Smooth muscle cell (in vitro differentiated cells): ENCODE data around the gene WDR53. TPM values are rescaled to one million over a fixed set of nuclear protein-coding genes. Genes with fewer than 3 reads are reported as not detected.

Source experiments
- DNase-seq: peaks from one replicate; lab custom pipeline; 2025; ENCODE audit not compliant: unreplicated experiment; lab: John Stamatoyannopoulos, UW
- H2AFZ ChIP-seq: fragments of 200-600 bp; sonication (generic); 2 replicates; pipeline ENCODE4 v1.6.0; 2016; ENCODE audit warnings: antibody characterized with exemption, low read depth, mild to moderate bottlenecking
- H3F3A ChIP-seq: fragments of 200-600 bp; sonication (generic); 2 replicates; pipeline ENCODE4 v1.6.0; 2017; ENCODE audit warnings: antibody characterized with exemption, low read depth
- H3K27ac ChIP-seq: fragments of 200-600 bp; sonication (generic); 2 replicates; pipeline ENCODE4 v1.5.1; 2016; ENCODE audit warnings: low read depth, mild to moderate bottlenecking
- H3K27me3 ChIP-seq: fragments of 200-600 bp; sonication (generic); 2 replicates; pipeline ENCODE4 v1.6.1; 2016; ENCODE audit warnings: low read depth, mild to moderate bottlenecking
- H3K36me3 ChIP-seq: fragments of 200-600 bp; sonication (generic); 2 replicates; pipeline ENCODE4 v1.5.1; 2016; ENCODE audit warnings: low read depth
- H3K4me1 ChIP-seq: fragments of 200-600 bp; sonication (generic); 2 replicates; pipeline ENCODE4 v1.5.1; 2016; ENCODE audit warnings: low read depth
- H3K4me2 ChIP-seq: fragments of 200-600 bp; sonication (generic); 2 replicates; pipeline ENCODE4 v1.6.0; 2016; ENCODE audit warnings: mild to moderate bottlenecking
- H3K4me3 ChIP-seq: fragments of 200-600 bp; sonication (generic); 2 replicates; pipeline ENCODE4 v1.5.1; 2016; ENCODE audit warnings: mild to moderate bottlenecking
- H3K79me2 ChIP-seq: fragments of 200-600 bp; sonication (generic); 2 replicates; pipeline ENCODE4 v1.6.0; 2016; ENCODE audit warnings: low read depth, mild to moderate bottlenecking
- H3K9ac ChIP-seq: fragments of 200-600 bp; sonication (generic); 2 replicates; pipeline ENCODE4 v1.6.0; 2016; ENCODE audit warnings: low read depth
- H3K9me3 ChIP-seq: fragments of 200-600 bp; sonication (generic); replicated peaks from 2 replicates; pipeline ENCODE4 v1.5.1; 2016; ENCODE audit warnings: low read depth
- H4K20me1 ChIP-seq: fragments of 200-600 bp; sonication (generic); 2 replicates; pipeline ENCODE4 v1.6.0; 2016; ENCODE audit warnings: low read depth
- WGBS: methylation state at CpG from one replicate; pipeline ENCODE4 v1.1.7; 2016; ENCODE audit warnings: low lambda C conversion rate; 5-methylcytosine and 5-hydroxymethylcytosine counted together
- polyA plus RNA-seq: library from polyadenylated mRNA; unstranded; fragments of >200 nt; fragmentation: Nextera tagmentation; extraction: Ambion mirVana; gene quantifications from 2 replicates; pipeline ENCODE4 v1.2.1, GENCODE V29; 2016
- small RNA-seq: library from RNA; depleted of rRNA; stranded (forward); fragments of <200 nt; gene quantifications from one replicate; pipeline ENCODE3, GENCODE V24; 2014
- total RNA-seq: library from RNA; depleted of rRNA; stranded (reverse); fragments of >200 nt; gene quantifications from 2 replicates; pipeline ENCODE4 v1.2.3, GENCODE V29; 2014
- TF ChIP-seq, protein P1 (sequence below): fragments of 200-600 bp; sonication (generic); IDR thresholded peaks from 2 replicates; pipeline ENCODE4 v1.5.1; 2017; ENCODE audit warnings: borderline replicate concordance, mild to moderate bottlenecking, antibody characterized with exemption; ENCODE audit not compliant: insufficient read depth, poor library complexity, severe bottlenecking

Gene WDR53
- total and polyA plus RNA-seq, 2 experiments from 2014 or later = 7.9 to 11.5 TPM

DNA sequence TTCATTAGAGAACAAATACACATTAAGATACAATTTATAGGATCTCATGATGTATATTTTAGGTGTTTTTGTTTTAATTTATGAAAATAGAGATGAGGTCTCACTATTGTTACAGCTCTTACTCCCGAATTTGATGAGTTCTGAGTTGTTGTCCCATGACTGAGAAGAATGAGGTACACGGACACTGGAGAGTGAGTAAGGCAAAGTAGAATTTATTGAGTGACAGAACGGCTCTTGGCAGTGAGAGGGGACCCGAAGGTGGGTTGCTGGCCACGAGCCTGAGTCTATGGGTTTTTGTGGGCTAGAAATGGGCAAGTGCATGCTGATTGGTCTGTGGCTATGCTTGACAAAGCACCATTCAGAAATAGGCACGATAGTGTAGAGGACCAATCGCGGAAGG, 61.7 kb downstream of the WDR53 start:
- Histone ChIP-seq H3K79me2 (peaks cover 6% of the 10 kb centered on the region), H3K27me3 (no peaks in the 10 kb centered on the region), H3K27ac (no peak overlapping the region), H4K20me1 (peaks cover under 1% of the 10 kb centered on the region), H3F3A (peaks cover 6% of the 10 kb centered on the region), H3K9me3 (no peaks in the 10 kb centered on the region), H3K9ac (no peak overlapping the region), H3K36me3 (no peaks in the 10 kb centered on the region), H3K4me1 (no peaks in the 10 kb centered on the region), H3K4me2 (no peak overlapping the region), H2AFZ (no peak overlapping the region), H3K4me3 (no peak overlapping the region)
- DNase-seq = no peak
- 91% methylated on average over 8 of the region's 8 CpGs for WGBS
- TF ChIP-seq, protein P1, sequence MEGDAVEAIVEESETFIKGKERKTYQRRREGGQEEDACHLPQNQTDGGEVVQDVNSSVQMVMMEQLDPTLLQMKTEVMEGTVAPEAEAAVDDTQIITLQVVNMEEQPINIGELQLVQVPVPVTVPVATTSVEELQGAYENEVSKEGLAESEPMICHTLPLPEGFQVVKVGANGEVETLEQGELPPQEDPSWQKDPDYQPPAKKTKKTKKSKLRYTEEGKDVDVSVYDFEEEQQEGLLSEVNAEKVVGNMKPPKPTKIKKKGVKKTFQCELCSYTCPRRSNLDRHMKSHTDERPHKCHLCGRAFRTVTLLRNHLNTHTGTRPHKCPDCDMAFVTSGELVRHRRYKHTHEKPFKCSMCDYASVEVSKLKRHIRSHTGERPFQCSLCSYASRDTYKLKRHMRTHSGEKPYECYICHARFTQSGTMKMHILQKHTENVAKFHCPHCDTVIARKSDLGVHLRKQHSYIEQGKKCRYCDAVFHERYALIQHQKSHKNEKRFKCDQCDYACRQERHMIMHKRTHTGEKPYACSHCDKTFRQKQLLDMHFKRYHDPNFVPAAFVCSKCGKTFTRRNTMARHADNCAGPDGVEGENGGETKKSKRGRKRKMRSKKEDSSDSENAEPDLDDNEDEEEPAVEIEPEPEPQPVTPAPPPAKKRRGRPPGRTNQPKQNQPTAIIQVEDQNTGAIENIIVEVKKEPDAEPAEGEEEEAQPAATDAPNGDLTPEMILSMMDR = no peak

- Histone ChIP-seq H2AFZ (no peak overlapping the region), H3K27ac (no peak overlapping the region), H3K79me2 (peaks cover 27% of the 10 kb centered on the region), H3K27me3 (no peaks in the 10 kb centered on the region), H3K9ac (no peak overlapping the region), H3K4me3 (no peak overlapping the region), H3K4me2 (no peak overlapping the region), H3K36me3 (no peaks in the 10 kb centered on the region), H3F3A (peaks cover 6% of the 10 kb centered on the region), H3K9me3 (no peaks in the 10 kb centered on the region), H4K20me1 (peaks cover 19% of the 10 kb centered on the region), H3K4me1 (peaks cover 3% of the 10 kb centered on the region)
- 93% methylated on average over 6 of the region's 6 CpGs for WGBS
- DNase-seq = no peak
- TF ChIP-seq, protein P1 = no peak
Observed at GRCh38 chr3:196504556-196504955, 63.8 kb downstream of the WDR53 start.

Small RNA genes lying within 50 kb of the gene (small RNA-seq; reads per million reads assigned to genes)
- 1.3 reads per million, percentile 36 among the genes with 10 or more reads in this experiment for gene RPS29P3

Other genes starting within 250 kb of the WDR53 start
- 1.3 TPM in 1 of 2 replicates, not detected in the other for gene TM4SF19, start 230.2 kb downstream of the WDR53 start, total RNA-seq
- not detected in 2 replicates for gene TM4SF19, start 230.2 kb downstream of the WDR53 start, polyA plus RNA-seq
- 26.5 and 32.2 TPM in 2 replicates for gene UBXN7, start 136.1 kb downstream of the WDR53 start, total RNA-seq
- 26.7 and 27.7 TPM in 2 replicates for gene UBXN7, start 136.1 kb downstream of the WDR53 start, polyA plus RNA-seq
- gene RNF168, start 64.8 kb downstream of the WDR53 start, total RNA-seq = 25.6 and 25.9 TPM in 2 replicates
- gene RNF168, start 64.8 kb downstream of the WDR53 start, polyA plus RNA-seq = 8.1 and 9.1 TPM in 2 replicates
- gene SMCO1, start 53.2 kb downstream of the WDR53 start, total RNA-seq = not detected in 2 replicates
- gene SMCO1, start 53.2 kb downstream of the WDR53 start, polyA plus RNA-seq = not detected in 2 replicates
- gene FBXO45, start 106 bp upstream of the WDR53 start, total RNA-seq = 13.1 and 14.4 TPM in 2 replicates
- gene FBXO45, start 106 bp upstream of the WDR53 start, polyA plus RNA-seq = 5.8 and 7.2 TPM in 2 replicates
- gene NRROS, start 71.1 kb upstream of the WDR53 start, total RNA-seq = 0.45 TPM in 1 of 2 replicates, not detected in the other
- gene NRROS, start 71.1 kb upstream of the WDR53 start, polyA plus RNA-seq = not detected in 2 replicates
- 0.63 and 4.6 TPM in 2 replicates for gene CEP19, start 143.7 kb upstream of the WDR53 start, total RNA-seq
- gene CEP19, start 143.7 kb upstream of the WDR53 start, polyA plus RNA-seq = 4.4 and 6.5 TPM in 2 replicates
- 27.6 and 54.1 TPM in 2 replicates for gene PIGX, start 143.8 kb upstream of the WDR53 start, total RNA-seq
- 34.6 and 44.5 TPM in 2 replicates for gene PIGX, start 143.8 kb upstream of the WDR53 start, polyA plus RNA-seq
- 48.4 and 98.4 TPM in 2 replicates for gene PAK2, start 171.3 kb upstream of the WDR53 start, total RNA-seq
- gene PAK2, start 171.3 kb upstream of the WDR53 start, polyA plus RNA-seq = 20.6 and 22.1 TPM in 2 replicates